GM18511 (cell line): Measurements from ENCODE around the gene INKA2.

ENCODE experiments used
- ATAC-seq: cut with Tn5 transposase; IDR thresholded peaks from one replicate; pipeline ENCODE4 v1.9.1; 2021; ENCODE audit warnings: mild to moderate bottlenecking, moderate library complexity; ENCODE audit not compliant: unreplicated experiment

Gene INKA2

DNA sequence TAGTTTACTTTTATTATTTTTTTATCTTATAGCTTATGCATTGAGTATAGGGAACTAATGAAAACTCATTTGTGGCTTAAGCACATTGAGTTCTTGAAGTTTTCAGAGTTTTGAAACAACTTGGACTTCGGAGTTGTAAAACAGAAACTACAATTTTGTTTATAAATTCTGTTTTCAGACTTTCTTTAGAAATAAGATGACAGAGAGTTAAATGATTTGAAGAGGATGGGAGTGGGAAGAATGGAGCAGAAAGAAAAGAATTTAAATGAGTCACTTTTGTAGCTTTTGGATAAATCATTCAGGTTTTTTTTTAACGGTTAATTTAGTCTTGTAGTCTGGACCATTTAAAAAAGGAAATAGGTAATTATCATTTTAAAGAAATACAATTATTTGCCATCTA lies 32.3 kb downstream of the INKA2 start:
- no peak for ATAC-seq

DNA sequence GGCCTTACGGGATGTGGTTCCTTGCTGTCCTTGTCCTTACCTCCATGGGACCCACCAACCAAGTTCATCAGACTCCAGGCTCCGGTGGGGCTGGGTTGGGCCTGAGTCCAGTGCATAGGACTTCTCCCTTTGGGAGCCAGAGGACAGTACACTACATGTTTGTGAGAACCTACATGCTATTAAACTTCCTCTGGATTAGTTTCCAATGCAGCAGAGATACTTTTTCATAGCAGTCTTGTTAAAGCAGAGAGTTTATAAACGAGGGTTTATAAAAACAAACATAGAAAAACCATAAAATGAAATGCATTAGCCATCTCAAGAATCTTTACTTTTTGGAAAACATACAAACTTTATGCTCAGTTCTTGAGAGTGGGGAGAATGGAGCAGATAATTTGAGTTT lies 33.4 kb downstream of the INKA2 start:
- ATAC-seq: no peak

DNA sequence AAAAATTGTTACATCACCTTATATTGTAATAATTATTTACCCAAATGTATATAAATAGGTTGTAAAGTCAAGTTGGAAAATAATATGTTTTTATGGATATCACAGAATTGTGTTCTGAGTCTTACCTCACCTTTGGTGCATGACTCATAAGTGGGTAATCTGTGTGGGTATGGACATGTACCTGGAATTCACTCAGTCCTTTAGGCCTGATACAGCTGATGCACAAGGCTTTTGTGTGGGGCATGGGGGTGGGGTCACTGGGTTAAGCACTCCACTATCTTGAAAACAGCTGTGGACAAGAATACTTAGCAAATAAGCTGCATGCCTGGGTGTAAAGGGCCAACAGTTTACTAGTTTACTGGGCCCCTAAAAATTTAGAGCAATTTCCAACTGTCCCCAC lies 34.4 kb downstream of the INKA2 start:
- ATAC-seq: no peak

DNA sequence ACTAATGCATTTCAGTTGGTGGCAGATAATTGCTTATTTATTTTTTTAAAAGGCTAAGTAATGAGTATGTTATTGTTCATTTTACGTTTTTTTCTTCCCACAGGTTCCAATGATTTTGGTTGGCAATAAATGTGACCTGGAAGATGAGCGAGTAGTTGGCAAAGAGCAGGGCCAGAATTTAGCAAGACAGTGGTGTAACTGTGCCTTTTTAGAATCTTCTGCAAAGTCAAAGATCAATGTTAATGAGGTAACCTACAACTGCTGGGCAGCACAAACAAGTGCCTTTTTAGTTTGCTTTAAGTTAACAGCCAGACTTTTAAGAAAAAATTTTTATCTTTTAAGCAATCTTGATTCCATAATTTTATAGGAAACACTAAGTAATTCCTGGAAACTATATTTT lies 35.0 kb downstream of the INKA2 start:
- no peak for ATAC-seq

DNA sequence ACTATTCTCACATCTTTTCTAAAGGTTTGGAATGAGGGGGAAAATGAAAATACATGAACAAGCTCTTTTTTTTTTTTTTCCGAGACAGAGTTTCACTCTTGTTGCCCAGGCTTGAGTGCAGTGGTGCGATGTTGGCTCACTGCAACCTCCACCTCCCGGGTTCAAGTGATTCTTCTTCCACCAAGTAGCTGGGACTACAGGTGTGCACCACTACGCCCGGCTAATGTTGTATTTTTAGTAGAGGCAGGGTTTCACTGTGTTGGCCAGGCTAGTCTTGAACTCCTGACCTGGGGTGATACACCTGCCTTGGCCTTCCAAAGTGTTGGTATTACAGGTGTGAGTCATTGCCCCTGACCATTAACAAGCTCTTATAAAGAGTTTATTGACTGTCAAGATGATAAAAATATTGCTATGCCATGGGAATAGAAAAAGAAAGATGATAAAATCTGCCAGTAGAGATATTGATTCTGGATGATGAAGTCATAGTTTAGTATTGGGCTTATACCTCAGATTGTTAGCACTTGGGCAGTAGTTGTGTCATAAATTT lies 36.6 kb downstream of the INKA2 start:
- ATAC-seq: no peak

DNA sequence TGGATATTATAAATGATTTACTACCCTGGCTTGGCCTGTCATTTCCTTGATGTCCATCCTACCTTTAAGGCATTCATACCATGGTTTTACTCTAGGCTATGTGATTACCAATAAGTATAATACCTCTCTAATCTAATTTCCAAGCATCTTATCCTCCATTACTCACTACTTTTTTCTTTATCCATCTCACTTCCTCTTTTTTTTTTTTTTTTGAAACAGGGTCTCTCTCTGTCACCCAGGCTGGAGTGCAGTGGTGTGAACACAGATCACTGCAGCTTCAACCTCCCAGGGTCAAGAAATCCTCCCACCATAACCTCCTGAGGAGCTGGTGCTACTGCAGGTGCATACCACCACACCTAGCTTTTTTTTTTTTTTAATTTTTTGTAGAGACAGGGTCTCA lies 39.9 kb downstream of the INKA2 start:
- ATAC-seq: no peak

DNA sequence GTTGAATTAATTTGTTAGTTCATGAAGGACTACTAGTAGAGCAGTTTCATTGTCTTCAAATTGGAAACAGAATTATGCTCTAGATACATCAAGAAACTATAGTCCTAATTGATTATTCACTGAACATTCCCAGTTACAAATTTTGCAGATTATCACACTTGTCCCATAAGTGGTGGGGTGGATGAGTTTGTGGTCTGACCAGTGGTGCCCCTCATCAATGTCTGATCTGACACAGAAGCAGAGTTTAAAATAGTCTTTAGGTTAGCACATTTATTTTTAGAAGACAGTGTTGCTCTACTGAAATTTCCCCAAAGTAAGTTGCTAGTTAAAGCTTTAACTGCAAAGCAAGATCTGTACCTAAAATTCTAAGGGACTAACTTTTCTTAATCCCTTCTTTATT lies 42.9 kb downstream of the INKA2 start:
- ATAC-seq: peak; percentile 59

DNA sequence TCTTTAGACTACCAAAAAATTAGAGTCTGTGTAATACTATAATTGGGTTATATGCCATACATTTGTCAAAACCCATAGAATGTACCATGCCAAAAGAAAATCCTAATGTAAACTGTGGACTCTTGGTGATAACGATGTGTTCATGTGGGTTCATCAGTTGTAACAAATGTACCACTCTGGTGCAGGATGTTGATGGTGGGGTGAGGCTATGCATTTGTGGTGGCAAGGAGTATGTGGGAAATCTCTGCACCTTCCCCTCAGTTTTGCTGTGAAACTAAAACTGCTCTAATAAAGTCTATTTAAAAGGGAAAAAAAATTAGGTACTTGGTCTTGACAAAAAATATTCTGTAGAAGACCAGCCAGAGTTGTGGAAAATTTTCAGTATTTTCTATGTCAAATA lies 43.4 kb downstream of the INKA2 start:
- peak; percentile 54 for ATAC-seq

DNA sequence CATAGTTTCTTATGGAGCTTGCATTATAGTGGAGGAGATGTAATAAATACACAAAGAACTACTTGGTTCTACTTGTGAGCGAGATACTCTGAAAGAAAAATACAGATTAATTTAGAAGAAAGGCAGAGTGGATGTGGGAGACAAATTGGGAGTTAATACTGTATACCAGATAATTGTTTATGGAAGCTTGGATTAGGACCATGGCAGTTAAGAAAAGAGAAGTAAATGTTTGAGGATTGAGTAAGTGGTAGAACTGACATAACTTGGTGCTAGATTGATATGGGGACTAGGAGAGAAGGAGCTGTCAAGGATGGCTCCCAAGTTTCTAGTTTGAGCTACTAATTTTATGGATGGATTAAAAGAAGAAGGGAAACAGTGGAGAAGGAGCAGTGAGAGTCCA lies 47.3 kb downstream of the INKA2 start:
- ATAC-seq: no peak

DNA sequence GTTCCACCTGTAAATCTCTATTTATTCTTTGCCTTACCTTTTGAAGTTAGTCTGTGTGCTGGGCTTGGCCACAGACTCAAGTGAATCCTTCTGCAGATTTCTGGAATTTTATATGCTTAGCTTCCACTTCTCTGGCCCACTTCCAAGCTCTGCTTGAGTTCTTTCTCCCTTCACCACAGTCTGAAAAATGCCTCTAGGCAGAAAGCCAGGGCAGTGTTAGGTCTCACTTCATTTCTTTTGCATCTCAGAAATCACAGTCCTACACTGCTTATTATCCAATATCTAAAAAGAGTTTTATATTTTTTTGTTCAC lies 48.9 kb downstream of the INKA2 start:
- ATAC-seq: no peak
